ENCODE results near the gene ATP2A3.

The ATP2A3 gene

GRCh38 chr17:3990386-3991127, 26.3 kb upstream of the ATP2A3 start:
- no peak for DNase-seq

DNA sequence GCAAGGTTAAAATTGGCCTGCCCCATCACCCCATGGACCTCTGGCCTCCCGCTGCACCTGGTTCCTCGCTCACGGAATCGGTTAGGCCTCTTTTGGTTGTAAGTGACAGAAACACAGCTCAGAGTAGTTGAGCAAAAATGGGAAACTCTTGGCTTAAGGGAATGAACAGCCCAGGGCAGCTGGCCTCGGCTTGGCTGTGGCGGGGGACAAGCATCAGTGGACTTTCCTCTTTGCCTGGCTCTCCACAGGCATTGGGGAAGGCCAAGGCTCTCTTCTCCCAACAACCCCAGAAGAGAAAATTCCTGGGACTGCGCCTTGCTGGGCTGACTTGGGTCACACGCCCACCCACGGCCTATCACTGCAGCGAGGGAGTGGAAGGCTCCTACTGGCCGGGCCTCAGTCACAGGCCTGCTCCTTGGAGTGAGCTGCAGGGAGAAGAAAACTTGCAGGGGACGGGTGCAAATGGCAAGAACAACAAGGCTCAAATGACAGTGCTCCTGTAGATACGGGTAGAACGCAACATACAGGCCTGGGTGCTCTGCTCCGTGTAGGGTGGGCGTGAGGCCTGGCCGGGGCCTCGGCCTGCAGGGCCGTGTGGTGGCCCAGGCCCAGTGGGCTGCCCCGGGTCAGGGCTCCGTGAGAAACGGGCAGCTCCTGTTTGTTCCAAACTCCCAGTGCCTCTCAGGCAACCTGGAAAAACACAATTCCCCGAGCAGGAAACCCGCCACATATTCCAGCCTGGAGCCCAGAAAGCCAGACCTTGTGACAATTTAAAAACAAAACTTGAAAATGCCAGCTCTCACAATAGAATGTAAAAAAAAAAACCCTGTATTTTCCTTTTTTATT, 25.0 kb upstream of the ATP2A3 start:
- no peak for DNase-seq

DNA sequence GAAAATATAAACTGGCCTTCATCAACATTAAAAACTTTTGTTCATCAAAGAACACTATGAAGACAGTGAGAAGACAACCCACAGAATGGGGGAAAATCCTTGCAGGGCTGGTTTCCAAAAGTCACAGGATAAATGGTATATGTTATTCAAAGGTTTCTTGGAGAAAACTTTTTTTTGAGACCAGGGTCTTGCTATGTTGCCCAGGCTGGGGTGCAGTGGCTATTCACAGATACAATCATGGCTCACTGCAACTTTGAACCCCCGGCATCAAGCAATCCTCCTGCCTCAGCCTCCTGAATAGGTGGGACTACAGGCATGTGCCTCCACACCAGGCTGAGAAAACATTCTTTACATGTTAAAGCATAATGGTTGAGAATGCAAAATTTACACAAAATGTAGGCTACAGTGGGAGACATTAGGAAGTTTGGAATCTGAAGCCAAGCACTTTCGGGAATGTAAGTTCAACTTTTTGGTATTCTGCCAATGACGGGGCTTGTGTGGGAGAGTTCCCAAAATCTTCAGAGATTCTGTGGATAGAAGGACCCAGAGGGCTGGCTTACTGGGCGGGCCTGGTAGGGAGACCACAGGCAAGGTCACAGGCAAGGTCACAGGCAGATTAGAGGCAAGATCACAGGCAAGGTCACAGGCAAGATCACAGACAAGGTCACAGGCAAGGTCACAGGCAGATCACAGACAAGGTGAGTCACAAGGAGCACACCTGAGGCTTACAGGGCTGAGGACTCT, 24.2 kb upstream of the ATP2A3 start:
- no peak for DNase-seq

- no peak for DNase-seq
Observed at GRCh38 chr17:3986939-3987335, 22.7 kb upstream of the ATP2A3 start.

- no peak for DNase-seq
Observed at GRCh38 chr17:3986270-3986938, 22.2 kb upstream of the ATP2A3 start.

GRCh38 chr17:3985846-3986245, 21.6 kb upstream of the ATP2A3 start:
- DNase-seq, result no peak

DNA sequence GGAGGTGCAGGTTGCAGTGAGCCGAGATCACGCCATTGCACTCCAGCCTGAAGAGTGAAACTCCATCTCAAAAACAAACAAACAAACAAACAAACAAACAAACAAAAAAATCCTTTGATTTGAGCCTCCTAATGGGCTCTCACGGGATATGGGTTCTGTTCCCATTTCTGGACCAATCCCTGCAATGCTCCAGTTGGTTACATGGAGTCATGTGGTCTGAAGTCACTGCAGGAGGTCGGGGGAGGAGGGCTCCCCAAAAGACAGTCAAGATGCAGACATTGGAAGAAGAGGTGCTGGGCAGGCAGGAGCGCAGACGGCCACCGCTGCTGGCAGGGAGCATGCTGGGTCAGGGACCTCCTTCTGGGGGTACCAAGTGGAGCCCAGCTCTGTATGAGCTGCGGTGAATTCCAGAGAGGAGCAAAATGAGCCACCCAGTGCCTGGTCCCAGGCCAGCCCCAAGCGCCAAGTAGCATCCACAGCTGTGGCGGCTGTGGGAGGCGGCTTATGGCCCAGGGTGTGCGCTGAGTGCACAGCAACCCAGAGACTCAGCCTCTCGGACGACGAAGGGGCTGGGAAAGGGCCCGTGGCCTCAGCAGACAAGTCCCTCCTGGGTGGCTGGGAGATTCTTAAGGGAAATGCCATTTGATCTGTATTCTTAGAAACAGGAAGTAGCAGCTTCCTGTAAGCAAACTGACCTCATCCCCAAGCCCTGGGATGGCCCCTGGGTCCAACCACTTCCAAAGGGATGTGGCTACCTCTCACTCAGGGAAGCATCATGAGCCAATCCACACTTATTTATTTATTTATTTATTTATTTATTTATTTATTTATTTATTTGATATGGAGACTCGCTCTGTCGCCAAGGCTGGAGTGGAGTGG, 19.6 kb upstream of the ATP2A3 start:
- no peak for DNase-seq

GRCh38 chr17:3982541-3983017, 18.3 kb upstream of the ATP2A3 start:
- no peak for DNase-seq

- DNase-seq, result no peak
Observed at GRCh38 chr17:3982113-3982512, 17.9 kb upstream of the ATP2A3 start.

DNA sequence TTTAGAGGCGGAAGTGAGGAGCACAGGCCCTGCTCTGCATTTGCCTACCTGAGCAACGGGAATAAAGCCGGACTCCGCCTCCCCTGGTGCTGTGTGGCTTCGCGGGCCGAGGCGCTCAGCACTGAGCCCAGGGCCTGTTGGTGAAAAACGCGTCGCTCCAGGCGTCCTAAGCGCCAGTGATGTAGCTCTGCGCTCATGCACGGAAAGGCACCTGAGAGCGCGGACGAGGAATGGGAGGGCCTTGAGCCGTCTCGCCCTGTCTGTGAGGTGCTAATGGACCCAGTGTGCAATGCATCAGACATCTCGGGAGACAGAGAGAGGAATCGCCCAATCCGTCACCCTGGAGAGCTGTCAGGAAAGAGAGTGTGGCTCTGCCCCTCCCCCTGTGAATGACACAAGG, 17.2 kb upstream of the ATP2A3 start:
- no peak for DNase-seq

- no peak for DNase-seq
Observed at GRCh38 chr17:3980381-3981014, 16.3 kb upstream of the ATP2A3 start.

DNA sequence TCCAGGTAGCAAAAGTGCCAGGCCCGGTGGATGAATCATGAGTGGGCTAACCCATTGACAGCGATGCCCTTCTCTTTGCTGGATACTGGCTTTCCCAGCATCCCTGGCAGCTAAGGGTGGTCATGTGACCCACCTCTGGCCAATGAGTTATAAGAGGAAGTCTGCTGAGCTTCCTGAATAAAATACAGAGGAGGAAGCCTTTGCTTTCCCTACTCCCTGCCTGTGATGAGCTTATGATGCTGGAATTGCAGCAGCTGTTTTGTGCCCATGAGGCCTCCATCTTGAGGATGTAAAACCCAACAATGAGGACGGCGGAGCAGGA, 15.0 kb upstream of the ATP2A3 start:
- no peak for DNase-seq

- DNase-seq, result no peak
Observed at GRCh38 chr17:3978421-3979289, 14.4 kb upstream of the ATP2A3 start.

DNA sequence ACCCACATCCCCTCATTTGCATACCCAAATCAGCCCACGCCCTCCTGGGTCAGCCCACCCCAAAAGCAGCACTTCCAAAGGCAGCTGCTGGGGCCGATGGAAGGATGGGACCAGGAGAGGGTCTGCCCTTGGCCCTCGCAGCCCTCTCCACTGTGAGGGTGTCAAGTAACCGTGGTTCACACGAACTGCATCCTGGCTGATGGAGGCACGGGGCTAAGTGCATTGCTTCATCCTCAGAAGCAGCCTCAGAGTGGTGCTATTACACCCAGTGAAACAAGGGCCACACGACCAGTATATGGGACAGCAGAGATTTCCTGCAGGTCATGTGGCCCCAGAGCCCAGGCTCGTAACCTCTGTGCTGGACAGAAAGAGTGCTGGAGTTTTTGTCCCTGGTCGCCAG, 13.2 kb upstream of the ATP2A3 start:
- no peak for DNase-seq

DNA sequence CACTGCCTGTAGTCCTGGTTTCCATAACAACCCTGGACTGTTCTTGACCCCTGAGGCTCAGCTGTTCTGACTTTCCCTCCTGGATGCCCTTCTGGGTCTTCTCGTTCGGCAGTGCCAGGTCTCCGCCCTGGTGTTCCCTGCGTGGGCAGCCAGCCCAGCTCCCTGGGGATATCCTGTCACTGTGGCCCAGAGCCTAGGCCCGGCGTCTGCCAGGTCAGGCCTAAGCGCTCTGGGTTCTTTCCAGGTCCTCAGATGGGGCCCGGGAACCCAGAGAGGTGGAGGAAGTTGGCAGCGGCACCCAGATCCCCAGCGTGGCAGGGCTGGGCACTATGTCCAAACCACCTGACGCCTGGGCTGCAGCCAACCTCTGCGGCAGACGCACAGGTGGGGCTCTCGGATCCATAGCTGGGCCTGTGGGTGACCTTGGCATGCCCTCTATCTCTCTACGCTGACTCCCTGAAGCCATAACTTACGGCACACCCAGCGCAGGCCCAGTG, 12.5 kb upstream of the ATP2A3 start:
- DNase-seq, result no peak

DNA sequence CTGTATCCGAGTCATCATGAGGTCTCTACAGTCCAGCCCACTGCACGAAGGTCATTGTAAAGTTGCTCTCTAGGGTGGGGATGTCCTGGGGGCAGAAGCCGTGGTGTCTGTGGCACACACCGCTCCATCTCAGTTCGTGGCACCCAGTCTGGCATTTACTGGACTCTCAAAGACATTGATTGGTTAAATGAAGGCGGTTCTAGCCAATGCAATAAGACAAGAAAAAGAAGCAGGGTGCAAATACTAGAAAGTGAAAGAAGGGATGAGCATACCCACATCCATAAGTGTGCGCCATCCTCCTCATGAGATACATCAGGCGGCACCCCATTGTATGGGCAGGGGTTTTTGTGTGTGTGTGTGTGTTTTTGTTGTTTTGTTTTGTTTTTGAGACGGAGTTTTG, 10.7 kb upstream of the ATP2A3 start:
- DNase-seq, result no peak

DNA sequence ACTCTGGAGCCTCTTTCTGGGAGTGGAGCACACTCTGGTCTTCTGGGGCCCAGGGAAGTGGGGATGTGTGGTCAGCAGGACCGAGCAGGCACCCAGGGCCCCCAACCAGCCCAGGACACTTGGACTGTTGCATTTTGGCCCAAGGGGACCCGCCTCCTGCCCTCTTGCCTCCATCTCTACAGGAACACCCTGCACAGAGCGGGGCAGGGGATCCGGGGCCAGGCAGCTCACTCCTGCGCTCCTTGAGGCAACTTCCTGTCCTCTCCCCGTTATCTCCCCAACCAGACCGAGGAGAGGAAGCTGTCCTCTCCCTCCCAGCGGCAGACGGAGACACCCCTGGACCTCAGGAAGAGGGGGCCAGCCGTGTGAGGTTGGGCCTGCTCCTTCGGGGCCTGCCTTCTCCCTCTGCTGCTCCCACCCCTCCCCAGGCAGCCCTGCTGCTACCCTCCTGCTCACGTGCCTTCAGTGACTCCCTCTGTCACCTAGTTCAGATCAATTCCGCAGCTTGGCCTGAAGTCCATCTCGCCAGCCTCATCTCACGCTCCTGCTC, 10.0 kb upstream of the ATP2A3 start:
- DNase-seq, result no peak

DNA sequence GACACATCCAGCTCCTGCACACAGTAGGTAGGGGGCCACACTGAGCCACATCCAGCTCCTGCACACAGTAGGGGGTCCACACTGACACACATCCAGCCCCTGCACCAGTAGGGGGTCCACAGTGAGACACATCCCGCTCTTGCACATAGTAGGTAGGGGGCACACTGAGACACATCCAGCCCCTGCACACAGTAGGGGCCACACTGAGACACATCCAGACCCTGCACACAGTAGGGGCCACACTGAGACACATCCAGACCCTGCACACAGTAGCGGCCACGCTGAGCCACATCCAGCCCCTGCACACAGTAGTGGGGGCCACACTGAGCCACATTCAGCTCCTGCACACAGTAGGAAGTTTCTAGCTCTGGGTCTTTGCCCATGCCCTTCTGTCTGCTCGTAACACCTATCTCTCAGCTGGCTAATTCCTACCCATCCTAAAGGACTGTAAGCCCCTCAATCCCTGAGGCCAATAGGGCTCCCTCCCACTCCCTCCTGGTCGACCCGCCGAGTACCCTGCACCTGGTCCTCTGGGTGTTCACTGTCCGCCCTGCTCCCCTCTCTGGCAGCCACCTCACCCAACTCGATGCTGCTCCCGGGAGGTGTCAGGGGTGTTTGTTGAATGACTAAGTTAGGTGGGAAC, 9.4 kb upstream of the ATP2A3 start:
- DNase-seq, result no peak

GRCh38 chr17:3972931-3973330, 8.7 kb upstream of the ATP2A3 start:
- DNase-seq, result no peak
